ENCODE measurements around the gene HES4.
A peak's percentile ranks its signal among the peaks of the same experiment; 100 is the strongest.
"Not testable (repeated sequence)": the region's sequence is repeated elsewhere in the genome, so short reads cannot be mapped to it uniquely, and the experiment has no call there.

The HES4 gene

GRCh38 chr1:997993-998744, 1.7 kb downstream of the HES4 start:
- DNase-seq, result no peak

DNA sequence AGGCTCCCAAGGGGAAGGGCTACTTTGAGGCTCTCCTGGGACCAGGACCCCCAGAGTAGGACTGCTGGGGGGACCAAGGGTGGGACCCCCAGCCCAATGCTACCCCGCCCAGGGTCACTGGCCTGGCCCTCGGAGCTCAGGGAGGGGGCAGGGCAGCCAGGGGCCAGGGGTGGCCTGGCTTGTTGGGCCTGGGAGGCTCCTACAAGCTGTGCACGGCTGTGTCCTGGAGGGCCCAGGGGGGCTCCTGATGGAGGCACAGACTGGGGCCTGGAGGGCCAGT, 2.2 kb downstream of the HES4 start:
- DNase-seq, result no peak

GRCh38 chr1:996851-997712, 2.8 kb downstream of the HES4 start:
- no peak for DNase-seq

GRCh38 chr1:995665-996633, 3.9 kb downstream of the HES4 start:
- DNase-seq, result no peak

DNA sequence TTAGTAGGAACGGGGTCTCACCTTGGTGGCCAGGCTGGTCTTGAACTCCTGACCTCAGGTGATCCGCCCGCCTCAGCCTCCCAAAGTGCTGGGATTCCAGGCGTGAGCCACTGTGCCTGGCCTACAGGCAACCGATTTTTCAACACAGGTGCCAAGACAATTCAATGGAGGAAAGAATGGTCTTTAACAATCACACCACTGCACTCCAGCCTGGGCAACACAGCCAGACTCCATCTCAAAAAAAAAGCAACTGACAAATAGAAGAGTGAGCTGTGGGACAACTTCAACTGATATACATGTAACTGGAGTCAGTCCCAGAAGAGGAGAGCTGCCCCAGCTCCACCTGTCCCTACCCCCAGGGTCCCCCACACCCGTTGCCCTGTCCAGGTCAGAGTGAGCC, 5.4 kb downstream of the HES4 start:
- not testable (repeated sequence) for DNase-seq

GRCh38 chr1:993379-993995, 6.4 kb downstream of the HES4 start:
- DNase-seq, result no peak

GRCh38 chr1:992362-992761, 7.5 kb downstream of the HES4 start:
- DNase-seq, result no peak

GRCh38 chr1:991895-992294, 8.0 kb downstream of the HES4 start:
- no peak for DNase-seq

- not testable (repeated sequence) for DNase-seq
Observed at GRCh38 chr1:991275-991674, 8.6 kb downstream of the HES4 start.

DNA sequence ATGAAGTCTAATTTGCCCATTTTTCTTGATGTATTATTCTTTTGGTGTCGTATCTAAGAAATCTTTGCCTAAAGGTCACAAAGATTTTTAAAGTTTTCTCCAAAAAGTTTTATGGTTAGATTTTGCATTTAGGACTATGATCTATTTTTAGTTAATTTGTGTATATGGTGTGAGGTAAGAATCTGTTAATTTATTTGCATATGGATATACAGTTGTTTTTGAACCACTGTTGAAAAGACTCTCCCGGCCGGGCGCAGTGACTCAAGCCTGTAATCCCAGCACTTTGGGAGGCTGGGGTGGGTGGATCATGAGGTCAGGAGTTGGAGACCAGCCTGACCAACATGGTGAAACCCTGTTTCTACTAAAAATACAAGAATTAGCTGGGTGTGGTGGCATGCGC, 11.8 kb downstream of the HES4 start:
- DNase-seq, result not testable (repeated sequence)

GRCh38 chr1:985126-985525, 14.8 kb downstream of the HES4 start:
- no peak for DNase-seq

- no peak for DNase-seq
Observed at GRCh38 chr1:984476-984814, 15.5 kb downstream of the HES4 start.

- DNase-seq, result peak; percentile 69
Observed at GRCh38 chr1:983798-984475, 16.0 kb downstream of the HES4 start.

- no peak for DNase-seq
Observed at GRCh38 chr1:982765-983436, 17.0 kb downstream of the HES4 start.

DNA sequence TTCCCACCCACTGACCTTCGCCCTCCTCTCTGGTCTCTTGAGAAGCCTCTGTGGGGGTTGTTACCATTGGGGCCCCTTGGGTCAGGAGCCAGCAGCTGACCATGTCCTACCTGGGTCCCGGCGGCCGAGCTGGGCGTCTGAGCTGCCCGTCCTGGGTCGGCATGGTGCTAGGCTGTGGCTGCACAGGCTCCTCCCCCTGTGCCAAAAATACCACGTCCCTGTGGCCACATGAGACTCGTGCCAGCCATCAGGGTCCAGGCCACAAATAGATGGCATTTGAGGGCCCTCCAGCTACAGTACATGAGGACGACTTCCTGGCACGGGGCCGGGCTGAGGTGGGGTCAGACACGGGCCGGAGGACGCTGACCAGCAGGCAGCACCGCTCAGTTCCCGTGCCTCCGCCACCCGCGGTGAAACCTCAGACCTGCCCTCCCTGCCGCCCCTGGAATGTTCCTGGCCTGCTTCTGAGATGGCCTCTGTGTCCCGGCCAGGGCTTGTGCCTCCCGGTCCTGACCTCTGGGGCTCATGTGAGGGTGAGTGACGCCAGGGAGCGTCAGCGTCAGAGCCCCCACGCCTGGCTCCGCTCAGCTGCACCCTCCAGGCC, 17.8 kb downstream of the HES4 start, which contains the start of gene PERM1:
PERM1 (minus strand) TSS at position 139 of the 604 bp plus-strand sequence. CDS start 1,064 bp downstream, outside the sequence.
- no peak for DNase-seq

- DNase-seq, result no peak
Observed at GRCh38 chr1:981491-981954, 18.4 kb downstream of the HES4 start.

- no peak for DNase-seq
Observed at GRCh38 chr1:980602-981395, 19.1 kb downstream of the HES4 start.

- DNase-seq, result no peak
Observed at GRCh38 chr1:980137-980571, 19.7 kb downstream of the HES4 start.

GRCh38 chr1:979744-980072, 20.2 kb downstream of the HES4 start:
- DNase-seq, result no peak
